MCF 10A (cell line): ENCODE results near the gene ATP8B3. TPM values are rescaled to one million over a fixed set of nuclear protein-coding genes. Genes with fewer than 3 reads are reported as not detected.

ENCODE experiments used
- BruUV-seq: library from RNA; stranded (reverse); fragments of 400-500 nt; replicated peaks from 2 replicates; lab custom pipeline; 2021; lab: Mats Ljungman, UMichigan
- CTCF ChIA-PET: fragments of 300-600 bp; sonication (Branson Sonifier 250); formaldehyde crosslinking; extraction: SDS; loops from one replicate; lab custom pipeline; 2021; ENCODE audit warnings: antibody characterized with exemption, inconsistent platforms; lab: Yijun Ruan, JAX
- POLR2A ChIA-PET: fragments of 300-600, 350-650 bp; sonication (Branson Sonifier 250); formaldehyde crosslinking; extraction: SDS; loops from one replicate; lab custom pipeline; 2020; ENCODE audit warnings: antibody characterized with exemption, inconsistent platforms; lab: Yijun Ruan, JAX
- DNase-seq: peaks from one replicate; pipeline ENCODE4 v3.0.0-alpha.2; 2018; ENCODE audit not compliant: unreplicated experiment
- H3K27ac Mint-ChIP-seq: one replicate; pipeline ENCODE4 v1.8.0; 2022; ENCODE audit warnings: mild to moderate bottlenecking, low read depth, mixed read lengths; ENCODE audit not compliant: unreplicated experiment
- H3K27me3 Mint-ChIP-seq: one replicate; pipeline ENCODE4 v1.8.0; 2022; ENCODE audit warnings: mixed read lengths; ENCODE audit not compliant: insufficient read depth, unreplicated experiment
- H3K36me3 Mint-ChIP-seq: one replicate; pipeline ENCODE4 v1.8.0; 2022; ENCODE audit warnings: mild to moderate bottlenecking, moderate library complexity, mixed read lengths; ENCODE audit not compliant: insufficient read depth, unreplicated experiment
- H3K4me1 Mint-ChIP-seq: one replicate; pipeline ENCODE4 v1.8.0; 2022; ENCODE audit warnings: mixed read lengths; ENCODE audit not compliant: insufficient read depth, unreplicated experiment
- H3K4me3 Mint-ChIP-seq: one replicate; pipeline ENCODE4 v1.8.0; 2022; ENCODE audit warnings: mild to moderate bottlenecking, moderate library complexity, mixed read lengths; ENCODE audit not compliant: unreplicated experiment
- H3K9me3 Mint-ChIP-seq: one replicate; pipeline ENCODE4 v1.8.0; 2022; ENCODE audit warnings: mixed read lengths; ENCODE audit not compliant: unreplicated experiment
- intact Hi-C: fragments of 100-400 bp; cut with micrococcal nuclease; formaldehyde crosslinking; loops from 2 replicates; pipeline ENCODE4 v1.14.1; 2022
- total RNA-seq: library from RNA; stranded (reverse); gene quantifications from 2 replicates; pipeline ENCODE4 v1.2.3, GENCODE V29; 2022
- TF ChIP-seq, protein P1 (sequence below): fragments of 200-600 bp; IDR thresholded peaks from one replicate; pipeline ENCODE4 v1.8.0; 2022; ENCODE audit warnings: antibody characterized with exemption, mild to moderate bottlenecking; ENCODE audit not compliant: unreplicated experiment

ATP8B3 gene
- total RNA-seq, 1 experiment from 2014 or later = 9.3 TPM

DNA sequence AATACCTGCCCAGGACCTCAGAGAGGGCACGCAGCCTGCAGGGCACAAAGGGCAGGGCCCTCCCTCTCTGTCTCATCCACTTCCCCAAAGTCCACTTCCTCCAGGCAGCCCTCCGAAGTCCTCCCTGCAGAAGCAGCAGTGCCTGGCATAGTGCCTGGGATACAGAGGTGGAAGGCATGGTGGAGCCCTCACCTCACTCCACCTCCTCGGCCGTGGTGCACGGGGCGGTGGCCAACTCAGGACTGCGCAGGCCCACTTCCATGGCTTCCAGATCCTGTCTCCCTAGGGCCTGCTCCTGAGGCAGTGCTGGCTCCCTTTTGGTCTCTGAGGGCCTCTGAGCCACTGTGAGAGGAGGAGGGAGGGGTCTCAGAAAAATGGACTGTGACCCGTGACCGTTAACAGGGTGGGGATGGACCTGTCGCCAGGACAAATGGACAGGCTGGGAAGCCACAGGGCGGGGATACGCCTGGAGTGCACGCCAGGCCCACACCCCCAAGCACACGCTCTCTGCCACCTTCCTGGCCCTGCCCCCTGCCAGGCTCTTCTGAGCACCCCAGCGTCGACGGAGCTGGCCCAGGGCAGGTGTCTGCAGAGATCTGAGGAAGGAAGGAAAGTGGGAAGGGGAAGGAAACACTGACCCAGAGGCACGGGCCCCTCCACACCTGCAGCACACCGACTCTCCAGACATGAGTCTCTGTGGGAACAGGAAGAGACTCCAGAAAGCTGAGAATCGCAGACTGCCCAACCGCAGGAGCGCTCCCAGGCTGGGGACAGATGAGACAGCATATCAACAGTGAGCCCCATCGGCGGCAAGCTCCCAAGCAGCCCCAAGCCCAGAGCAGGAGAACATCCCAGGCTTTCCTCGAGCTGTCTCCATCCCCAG, 27.8 kb upstream of the ATP8B3 start:
- H3K9me3 Mint-ChIP-seq = no peaks in the 10 kb centered on the region
- intact Hi-C loops = no loop called here

DNA sequence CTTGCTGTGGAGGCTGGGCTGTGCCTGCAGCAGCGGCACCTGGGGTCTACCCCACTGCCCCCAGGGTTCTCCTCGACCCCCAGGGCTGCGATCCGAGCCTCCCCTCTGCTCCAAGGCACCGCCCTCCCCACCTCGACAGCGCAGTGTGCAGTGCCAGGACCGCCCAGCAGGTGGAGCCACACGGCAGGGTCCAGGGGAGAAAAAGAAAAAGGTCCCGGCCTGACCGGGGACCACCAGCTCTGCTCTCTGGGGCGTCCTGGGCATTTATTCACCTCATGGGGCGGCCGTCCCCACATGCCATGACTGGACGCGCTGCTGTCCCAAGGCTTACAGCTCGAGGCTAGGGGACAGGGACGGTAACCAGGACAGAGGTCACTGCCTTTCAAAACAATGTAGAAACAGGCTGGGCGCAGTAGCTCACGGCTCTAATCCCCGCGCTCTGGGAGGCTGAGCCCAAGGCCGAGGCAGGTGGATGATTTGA, 25.6 kb upstream of the ATP8B3 start:
- BruUV-seq = no TSS peak
- ChIA-PET CTCF (interaction anchor here (0.5 to 7.3 kb wide), 22 partner anchors 9 to 1859 kb away, joined by 3 to 57 read pairs (median 4); partner anchors contain the start of gene REXO1), POLR2A (no interaction called here)

More for the DNA sequence above, 27.8 kb upstream of the ATP8B3 start:
- no peak overlapping the region for H3K4me3 Mint-ChIP-seq
- H3K27ac Mint-ChIP-seq = no peak overlapping the region
- ChIA-PET CTCF (interaction anchor here (1.5 to 7.3 kb wide), 3 partner anchors 12 to 14 kb away, joined by 4 to 57 read pairs (median 12); no protein-coding TSS in a partner anchor), POLR2A (no interaction called here)
- no peaks in the 10 kb centered on the region for H3K27me3 Mint-ChIP-seq
- TF ChIP-seq, protein P1, sequence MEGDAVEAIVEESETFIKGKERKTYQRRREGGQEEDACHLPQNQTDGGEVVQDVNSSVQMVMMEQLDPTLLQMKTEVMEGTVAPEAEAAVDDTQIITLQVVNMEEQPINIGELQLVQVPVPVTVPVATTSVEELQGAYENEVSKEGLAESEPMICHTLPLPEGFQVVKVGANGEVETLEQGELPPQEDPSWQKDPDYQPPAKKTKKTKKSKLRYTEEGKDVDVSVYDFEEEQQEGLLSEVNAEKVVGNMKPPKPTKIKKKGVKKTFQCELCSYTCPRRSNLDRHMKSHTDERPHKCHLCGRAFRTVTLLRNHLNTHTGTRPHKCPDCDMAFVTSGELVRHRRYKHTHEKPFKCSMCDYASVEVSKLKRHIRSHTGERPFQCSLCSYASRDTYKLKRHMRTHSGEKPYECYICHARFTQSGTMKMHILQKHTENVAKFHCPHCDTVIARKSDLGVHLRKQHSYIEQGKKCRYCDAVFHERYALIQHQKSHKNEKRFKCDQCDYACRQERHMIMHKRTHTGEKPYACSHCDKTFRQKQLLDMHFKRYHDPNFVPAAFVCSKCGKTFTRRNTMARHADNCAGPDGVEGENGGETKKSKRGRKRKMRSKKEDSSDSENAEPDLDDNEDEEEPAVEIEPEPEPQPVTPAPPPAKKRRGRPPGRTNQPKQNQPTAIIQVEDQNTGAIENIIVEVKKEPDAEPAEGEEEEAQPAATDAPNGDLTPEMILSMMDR = no peak
- DNase-seq = no peak
- no TSS peak for BruUV-seq
- peaks cover 25% of the 10 kb centered on the region for H3K36me3 Mint-ChIP-seq
- H3K4me1 Mint-ChIP-seq = peaks cover 6% of the 10 kb centered on the region

DNA sequence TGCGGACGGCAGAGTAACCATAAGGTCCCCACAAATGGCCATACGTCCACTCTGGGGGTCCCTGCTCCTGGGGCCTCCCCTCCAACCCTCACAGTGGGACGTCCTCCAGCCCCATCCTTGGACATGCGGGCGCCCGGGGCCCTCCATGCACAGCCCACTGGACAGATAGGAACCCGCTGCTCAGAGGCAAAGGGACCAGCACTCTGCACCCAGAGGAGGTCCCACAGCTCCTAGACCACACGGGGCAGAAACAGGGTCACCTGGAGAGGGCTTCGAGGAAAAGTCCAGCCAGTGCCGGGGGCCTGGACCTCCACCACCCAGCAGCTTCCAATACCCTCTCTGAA, 25.1 kb upstream of the ATP8B3 start:
- Mint-ChIP-seq H3K27ac (no peak overlapping the region), H3K9me3 (no peaks in the 10 kb centered on the region), H3K4me3 (no peak overlapping the region), H3K27me3 (no peaks in the 10 kb centered on the region), H3K4me1 (no peaks in the 10 kb centered on the region), H3K36me3 (peaks cover 27% of the 10 kb centered on the region)
- CTCF ChIA-PET = interaction anchor here (0.6 to 7.3 kb wide), 14 partner anchors 9 to 265 kb away, joined by 3 to 57 read pairs (median 4); no protein-coding TSS in a partner anchor
- POLR2A ChIA-PET = no interaction called here
- no TSS peak for BruUV-seq
- TF ChIP-seq, protein P1 = no peak
- intact Hi-C loops = no loop called here
- no peak for DNase-seq

More for the DNA sequence above, 25.6 kb upstream of the ATP8B3 start:
- intact Hi-C loops = no loop called here
- peak; percentile 41 for DNase-seq
- H3K27me3 Mint-ChIP-seq = no peaks in the 10 kb centered on the region
- TF ChIP-seq, protein P1 = peak; percentile 93
- no peak overlapping the region for H3K4me3 Mint-ChIP-seq
- no peaks in the 10 kb centered on the region for H3K9me3 Mint-ChIP-seq
- no peaks in the 10 kb centered on the region for H3K4me1 Mint-ChIP-seq
- peaks cover 25% of the 10 kb centered on the region for H3K36me3 Mint-ChIP-seq
- H3K27ac Mint-ChIP-seq = no peak overlapping the region

DNA sequence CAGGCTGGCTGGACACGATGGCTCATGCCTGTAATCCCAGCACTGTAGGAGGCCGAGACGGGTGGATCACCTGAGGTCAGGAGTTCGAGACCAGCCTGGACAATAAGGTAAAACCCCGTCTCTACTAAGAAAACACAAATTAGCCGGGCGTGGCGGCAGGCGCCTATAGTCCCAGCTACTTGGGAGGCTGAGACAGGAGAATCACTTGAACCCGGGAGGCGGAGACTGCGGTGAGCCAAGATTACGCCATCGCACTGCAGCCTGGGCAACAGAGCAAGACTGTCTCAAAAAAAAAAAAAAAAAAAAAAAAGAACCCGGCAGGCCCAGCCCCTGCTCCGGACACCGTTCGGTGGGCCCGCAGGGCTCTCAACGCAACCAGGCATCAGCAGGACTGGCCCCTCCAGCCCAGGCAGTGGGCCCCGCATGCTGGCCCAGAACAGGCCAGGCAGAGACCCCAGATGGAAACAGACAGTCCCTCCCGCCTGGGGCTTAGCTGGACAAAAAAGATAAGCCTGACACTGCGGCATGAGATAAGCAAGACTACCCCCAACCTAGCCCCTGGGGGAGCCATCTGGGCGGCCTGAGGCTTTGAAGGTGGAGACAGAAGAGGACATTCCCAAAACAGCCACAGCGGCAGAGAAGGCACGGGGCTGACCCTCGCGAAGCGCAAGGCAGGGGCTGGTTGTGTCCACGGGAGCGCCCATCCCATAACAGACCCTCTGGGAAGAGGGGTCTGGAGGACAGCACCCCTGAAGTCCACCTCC, 24.6 kb upstream of the ATP8B3 start:
- H3K27me3 Mint-ChIP-seq = no peaks in the 10 kb centered on the region
- H3K9me3 Mint-ChIP-seq = no peaks in the 10 kb centered on the region
- POLR2A ChIA-PET = no interaction called here
- peaks cover 22% of the 10 kb centered on the region for H3K36me3 Mint-ChIP-seq
- no peak for DNase-seq
- intact Hi-C loops = no loop called here
- CTCF ChIA-PET = interaction anchor here (0.6 to 7.3 kb wide), 9 partner anchors 8 to 264 kb away, joined by 3 to 57 read pairs (median 5); no protein-coding TSS in a partner anchor
- no peaks in the 10 kb centered on the region for H3K4me1 Mint-ChIP-seq
- H3K27ac Mint-ChIP-seq = no peak overlapping the region
- no peak overlapping the region for H3K4me3 Mint-ChIP-seq
- no TSS peak for BruUV-seq
- TF ChIP-seq, protein P1 = no peak
